Measurements from ENCODE around the gene MYT1. TPM values are rescaled to one million over a fixed set of nuclear protein-coding genes. Genes with fewer than 3 reads are reported as not detected.
A peak's percentile ranks its signal among the peaks of the same experiment; 100 is the strongest.

Gene MYT1
- polyA plus RNA-seq, 1 donor = 2.6 TPM

DNA sequence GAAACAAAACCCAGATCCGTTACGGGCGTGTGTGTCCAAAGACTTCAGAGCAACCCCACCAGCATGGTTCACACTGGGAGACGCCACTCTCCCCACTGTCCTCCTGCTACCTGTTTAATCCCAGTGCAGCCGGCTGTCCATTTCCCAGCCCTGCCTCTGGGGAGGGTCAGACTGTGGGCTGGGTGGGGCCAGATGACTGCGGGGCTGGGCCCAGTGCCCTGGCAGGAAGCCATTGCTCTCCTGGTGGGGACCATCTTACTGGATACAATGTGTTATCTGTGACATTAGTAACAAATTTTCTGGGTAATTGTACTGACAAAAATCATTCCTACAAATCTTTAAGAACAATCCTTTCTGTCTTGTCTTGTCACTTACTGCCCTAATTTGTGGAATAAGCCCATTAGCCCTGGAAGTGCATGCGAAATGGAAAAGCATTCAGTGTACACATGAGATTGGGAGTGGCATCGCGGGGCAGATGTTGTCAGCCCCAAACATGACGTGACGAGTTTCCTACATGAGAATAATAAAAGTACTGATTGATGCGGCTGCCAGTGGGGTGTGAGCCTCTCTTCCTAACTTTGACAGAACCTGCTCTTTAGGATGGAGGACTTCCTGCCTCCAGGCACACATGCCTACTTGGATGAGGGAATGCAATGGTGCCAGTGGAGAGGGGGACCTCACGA is 53.4 kb downstream of the MYT1 start:
- peaks cover 35% of the 10 kb centered on the region for H3K4me1 ChIP-seq (ENCODE audit: control insufficient read depth, insufficient read depth, low read length)

GRCh38 chr20:64219202-64219601 is 55.0 kb downstream of the MYT1 start:
- H3K9me3 ChIP-seq (ENCODE audit: control insufficient read depth, low read depth, low read length) = peaks cover 4% of the 10 kb centered on the region
- WGBS (ENCODE audit: insufficient coverage, low lambda C conversion rate) = no CpG with 5 or more reads among the region's 12 CpGs
- H3K36me3 ChIP-seq (ENCODE audit: control insufficient read depth, insufficient read depth, low read length) = no peaks in the 10 kb centered on the region
- H3K27me3 ChIP-seq (ENCODE audit: control insufficient read depth, insufficient read depth, low read length) = no peaks in the 10 kb centered on the region
- no peak overlapping the region for H3K27ac ChIP-seq (ENCODE audit: low read length)
- peaks cover 50% of the 10 kb centered on the region for H3K4me1 ChIP-seq (ENCODE audit: control insufficient read depth, insufficient read depth, low read length)
- no peak overlapping the region for H3K4me3 ChIP-seq (ENCODE audit: low read length)
- no peak for DNase-seq

More for the DNA sequence above, 53.4 kb downstream of the MYT1 start:
- Histone ChIP-seq H3K27ac (ENCODE audit: low read length) (no peak overlapping the region), H3K4me3 (ENCODE audit: low read length) (no peak overlapping the region), H3K36me3 (ENCODE audit: control insufficient read depth, insufficient read depth, low read length) (no peaks in the 10 kb centered on the region), H3K9me3 (ENCODE audit: control insufficient read depth, low read depth, low read length) (peaks cover 4% of the 10 kb centered on the region), H3K27me3 (ENCODE audit: control insufficient read depth, insufficient read depth, low read length) (no peaks in the 10 kb centered on the region)
- DNase-seq = no peak
- 80% methylated on average over 2 of the region's 13 CpGs for WGBS (ENCODE audit: insufficient coverage, low lambda C conversion rate)

DNA sequence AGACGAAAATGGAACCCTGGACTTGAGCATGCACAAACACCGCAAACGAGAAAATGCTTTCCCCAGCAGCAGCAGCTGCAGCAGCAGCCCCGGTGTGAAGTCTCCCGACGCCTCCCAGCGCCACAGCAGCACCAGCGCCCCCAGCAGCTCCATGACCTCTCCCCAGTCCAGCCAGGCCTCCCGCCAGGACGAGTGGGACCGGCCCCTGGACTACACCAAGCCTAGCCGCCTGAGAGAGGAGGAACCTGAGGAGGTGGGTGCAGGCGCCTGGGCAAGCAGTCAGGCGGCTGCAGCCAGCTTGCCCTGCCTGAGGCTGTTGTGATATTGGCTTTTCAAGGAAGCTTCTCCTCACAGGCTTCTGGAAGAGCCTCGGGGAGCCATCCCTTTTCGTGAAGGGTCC is 55.5 kb downstream of the MYT1 start:
- Histone ChIP-seq H3K36me3 (ENCODE audit: control insufficient read depth, insufficient read depth, low read length) (no peaks in the 10 kb centered on the region), H3K4me1 (ENCODE audit: control insufficient read depth, insufficient read depth, low read length) (peaks cover 55% of the 10 kb centered on the region), H3K9me3 (ENCODE audit: control insufficient read depth, low read depth, low read length) (peaks cover 4% of the 10 kb centered on the region), H3K4me3 (ENCODE audit: low read length) (no peak overlapping the region), H3K27ac (ENCODE audit: low read length) (no peak overlapping the region), H3K27me3 (ENCODE audit: control insufficient read depth, insufficient read depth, low read length) (no peaks in the 10 kb centered on the region)
- no CpG with 5 or more reads among the region's 16 CpGs for WGBS (ENCODE audit: insufficient coverage, low lambda C conversion rate)
- DNase-seq = no peak

- DNase-seq = peak; percentile 65 to 79
- no peaks in the 10 kb centered on the region for H3K36me3 ChIP-seq (ENCODE audit: control insufficient read depth, insufficient read depth, low read length)
- H3K4me1 ChIP-seq (ENCODE audit: control insufficient read depth, insufficient read depth, low read length) = peaks cover 60% of the 10 kb centered on the region
- no CpG with 5 or more reads among the region's 8 CpGs for WGBS (ENCODE audit: insufficient coverage, low lambda C conversion rate)
- no peaks in the 10 kb centered on the region for H3K27me3 ChIP-seq (ENCODE audit: control insufficient read depth, insufficient read depth, low read length)
- H3K4me3 ChIP-seq (ENCODE audit: low read length) = no peak overlapping the region
- H3K27ac ChIP-seq (ENCODE audit: low read length) = peak overlapping the region; percentile 53
- peaks cover 4% of the 10 kb centered on the region for H3K9me3 ChIP-seq (ENCODE audit: control insufficient read depth, low read depth, low read length)
These were observed 56.2 kb downstream of the MYT1 start for GRCh38 chr20:64220420-64220819.

DNA sequence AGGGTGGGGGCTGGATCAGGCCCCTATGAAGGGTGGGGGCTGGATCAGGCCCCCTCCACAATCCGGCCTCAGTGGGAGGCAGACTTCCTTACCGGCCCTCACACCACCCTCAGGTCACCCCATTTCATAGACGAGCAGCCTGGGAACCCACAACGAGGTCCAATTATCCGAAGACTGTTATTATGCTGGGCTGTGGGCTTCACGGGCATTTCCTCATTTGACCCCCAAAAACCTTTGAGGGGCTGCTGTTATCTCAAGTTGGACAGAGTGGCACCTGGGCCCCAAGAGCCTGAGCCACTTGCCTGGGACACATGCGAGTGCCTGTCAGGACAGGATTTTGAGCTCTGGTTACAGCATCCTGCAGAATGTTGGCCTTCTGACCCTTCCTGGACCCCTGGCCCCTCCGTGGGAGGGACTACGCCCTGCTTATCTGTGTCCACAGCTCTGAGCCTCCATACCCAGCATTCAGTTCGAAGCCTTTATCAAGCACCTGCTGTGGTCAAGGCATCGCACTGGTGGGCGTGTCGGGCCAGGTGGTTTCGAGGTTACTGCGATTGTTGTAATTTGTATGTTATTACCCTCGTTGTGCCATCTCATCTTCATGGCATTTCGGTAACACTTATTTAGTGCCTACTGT is 56.8 kb downstream of the MYT1 start:
- no CpG with 5 or more reads among the region's 17 CpGs for WGBS (ENCODE audit: insufficient coverage, low lambda C conversion rate)
- peak overlapping the region; percentile 53 for H3K27ac ChIP-seq (ENCODE audit: low read length)

DNA sequence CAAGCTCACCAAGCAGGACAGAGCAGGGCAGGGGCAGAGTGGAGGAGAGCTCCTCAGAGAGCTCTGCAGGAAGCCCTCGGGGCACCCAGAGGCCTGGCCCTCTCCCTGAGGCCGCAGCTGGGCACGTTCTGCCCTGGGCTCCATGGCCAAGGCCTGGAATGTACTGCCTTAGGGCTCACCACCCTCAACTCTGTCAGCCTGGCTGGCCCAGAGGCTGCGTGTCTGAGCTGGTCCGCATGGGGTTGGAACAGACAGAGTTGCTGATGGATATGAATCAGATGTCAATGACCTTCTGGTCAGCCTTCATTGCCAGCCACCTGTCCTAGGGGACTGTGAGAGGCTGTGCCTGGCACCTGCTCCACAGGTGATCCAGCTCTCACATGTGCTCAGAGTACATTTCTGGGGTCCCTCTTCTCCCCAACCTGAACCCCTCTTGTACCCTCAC is 58.1 kb downstream of the MYT1 start:
- Histone ChIP-seq H3K4me3 (ENCODE audit: low read length) (no peak overlapping the region), H3K9me3 (ENCODE audit: control insufficient read depth, low read depth, low read length) (peaks cover 4% of the 10 kb centered on the region), H3K4me1 (ENCODE audit: control insufficient read depth, insufficient read depth, low read length) (peaks cover 71% of the 10 kb centered on the region), H3K27me3 (ENCODE audit: control insufficient read depth, insufficient read depth, low read length) (no peaks in the 10 kb centered on the region), H3K36me3 (ENCODE audit: control insufficient read depth, insufficient read depth, low read length) (no peaks in the 10 kb centered on the region), H3K27ac (ENCODE audit: low read length) (peak overlapping the region; percentile 53)
- peak; percentile 60 to 75 for DNase-seq
- WGBS (ENCODE audit: insufficient coverage, low lambda C conversion rate) = no CpG with 5 or more reads among the region's 5 CpGs

More for the DNA sequence above, 56.8 kb downstream of the MYT1 start:
- peaks cover 63% of the 10 kb centered on the region for H3K4me1 ChIP-seq (ENCODE audit: control insufficient read depth, insufficient read depth, low read length)
- peaks cover 4% of the 10 kb centered on the region for H3K9me3 ChIP-seq (ENCODE audit: control insufficient read depth, low read depth, low read length)
- no peaks in the 10 kb centered on the region for H3K27me3 ChIP-seq (ENCODE audit: control insufficient read depth, insufficient read depth, low read length)
- H3K4me3 ChIP-seq (ENCODE audit: low read length) = no peak overlapping the region
- no peaks in the 10 kb centered on the region for H3K36me3 ChIP-seq (ENCODE audit: control insufficient read depth, insufficient read depth, low read length)
- peak; percentile 88 to 93 for DNase-seq

GRCh38 chr20:64222851-64223525 is 58.7 kb downstream of the MYT1 start:
- H3K36me3 ChIP-seq (ENCODE audit: control insufficient read depth, insufficient read depth, low read length) = no peaks in the 10 kb centered on the region
- no peaks in the 10 kb centered on the region for H3K27me3 ChIP-seq (ENCODE audit: control insufficient read depth, insufficient read depth, low read length)
- H3K4me1 ChIP-seq (ENCODE audit: control insufficient read depth, insufficient read depth, low read length) = peaks cover 74% of the 10 kb centered on the region
- peak overlapping the region; percentile 87 for H3K27ac ChIP-seq (ENCODE audit: low read length)
- no peak for DNase-seq
- WGBS (ENCODE audit: insufficient coverage, low lambda C conversion rate) = 100% methylated on average over 1 of the region's 20 CpGs
- H3K4me3 ChIP-seq (ENCODE audit: low read length) = no peak overlapping the region
- peaks cover 4% of the 10 kb centered on the region for H3K9me3 ChIP-seq (ENCODE audit: control insufficient read depth, low read depth, low read length)

DNA sequence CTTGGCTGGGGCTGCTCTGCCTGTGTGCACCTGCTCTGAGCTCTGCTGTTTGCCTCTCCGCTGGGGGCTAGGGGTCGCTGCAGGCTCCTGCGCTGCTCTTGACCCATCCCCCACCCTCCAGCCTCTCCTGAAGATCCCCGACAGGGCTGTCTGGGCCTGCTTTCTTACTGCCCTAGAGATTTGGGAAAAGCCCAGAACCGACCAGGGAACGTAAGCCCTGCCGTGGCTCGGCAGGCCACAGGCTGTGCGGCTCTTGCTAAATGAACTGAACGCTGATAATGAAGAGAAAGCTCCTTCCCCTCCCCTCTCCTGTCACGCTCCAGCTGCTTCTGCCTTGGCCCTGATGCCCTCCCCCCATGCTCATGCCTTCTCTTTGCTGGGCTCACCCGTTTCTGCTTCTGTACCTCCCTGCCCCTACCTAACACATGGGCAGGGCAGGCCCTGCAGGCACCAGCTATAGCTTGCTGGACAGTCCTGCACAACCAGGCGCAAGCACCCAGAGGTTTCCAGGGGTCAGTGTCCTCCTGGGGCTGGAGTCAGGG is 59.3 kb downstream of the MYT1 start:
- H3K4me3 ChIP-seq (ENCODE audit: low read length) = no peak overlapping the region
- peak; percentile 39 to 69 for DNase-seq
- peaks cover 80% of the 10 kb centered on the region for H3K4me1 ChIP-seq (ENCODE audit: control insufficient read depth, insufficient read depth, low read length)
- H3K9me3 ChIP-seq (ENCODE audit: control insufficient read depth, low read depth, low read length) = peaks cover 4% of the 10 kb centered on the region
- WGBS (ENCODE audit: insufficient coverage, low lambda C conversion rate) = no CpG with 5 or more reads among the region's 13 CpGs
- no peaks in the 10 kb centered on the region for H3K36me3 ChIP-seq (ENCODE audit: control insufficient read depth, insufficient read depth, low read length)
- no peaks in the 10 kb centered on the region for H3K27me3 ChIP-seq (ENCODE audit: control insufficient read depth, insufficient read depth, low read length)
- peak overlapping the region; percentile 87 for H3K27ac ChIP-seq (ENCODE audit: low read length)

DNA sequence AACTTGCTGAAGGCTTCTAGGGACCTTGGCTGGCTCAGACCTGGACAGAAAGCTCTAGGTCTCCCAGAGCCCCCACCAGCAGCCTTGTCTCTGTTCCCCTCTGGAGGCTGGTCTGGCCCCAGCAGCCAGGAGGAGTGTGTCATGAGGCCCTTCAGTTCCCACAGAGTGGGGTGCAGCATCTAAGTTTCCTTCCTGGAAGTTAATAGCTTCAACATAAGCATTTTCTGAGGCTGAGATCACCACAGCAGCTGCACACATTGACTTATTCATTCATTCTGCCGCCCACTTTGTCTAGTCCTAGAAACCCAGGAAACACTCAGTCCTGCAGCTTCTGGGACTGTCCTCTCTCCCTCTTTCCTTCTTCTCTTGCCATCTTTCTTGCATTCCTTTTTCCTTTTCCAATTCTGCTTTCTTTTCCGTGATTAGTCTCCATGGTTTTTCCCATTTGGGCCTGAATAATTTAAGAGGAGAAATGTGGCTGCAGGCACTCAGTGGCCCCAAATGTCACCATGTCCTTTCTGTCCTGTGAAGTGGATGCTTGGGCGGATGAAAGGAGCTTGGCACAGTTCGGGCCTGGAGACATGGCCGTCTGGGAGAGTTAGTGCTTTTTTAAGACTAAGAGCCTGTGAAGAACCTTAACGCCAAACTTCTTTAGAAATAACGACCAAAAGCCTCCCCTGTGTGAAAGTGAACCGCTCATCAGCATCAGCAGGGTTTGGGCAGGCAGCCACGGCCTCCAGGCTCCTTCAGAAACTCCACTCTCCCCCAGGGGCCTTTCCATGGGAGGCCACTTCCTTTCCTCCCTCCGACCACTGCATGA is 60.3 kb downstream of the MYT1 start:
- Histone ChIP-seq H3K27ac (ENCODE audit: low read length) (peak overlapping the region; percentile 87), H3K4me1 (ENCODE audit: control insufficient read depth, insufficient read depth, low read length) (peaks cover 86% of the 10 kb centered on the region), H3K4me3 (ENCODE audit: low read length) (no peak overlapping the region), H3K36me3 (ENCODE audit: control insufficient read depth, insufficient read depth, low read length) (no peaks in the 10 kb centered on the region), H3K27me3 (ENCODE audit: control insufficient read depth, insufficient read depth, low read length) (no peaks in the 10 kb centered on the region), H3K9me3 (ENCODE audit: control insufficient read depth, low read depth, low read length) (peaks cover 3% of the 10 kb centered on the region)
- DNase-seq = peak; percentile 81 to 86
- WGBS (ENCODE audit: insufficient coverage, low lambda C conversion rate) = no CpG with 5 or more reads among the region's 10 CpGs

GRCh38 chr20:64225171-64225595 is 60.9 kb downstream of the MYT1 start:
- H3K36me3 ChIP-seq (ENCODE audit: control insufficient read depth, insufficient read depth, low read length) = no peaks in the 10 kb centered on the region
- no peaks in the 10 kb centered on the region for H3K9me3 ChIP-seq (ENCODE audit: control insufficient read depth, low read depth, low read length)
- DNase-seq = no peak
- H3K4me3 ChIP-seq (ENCODE audit: low read length) = no peak overlapping the region
- no peaks in the 10 kb centered on the region for H3K27me3 ChIP-seq (ENCODE audit: control insufficient read depth, insufficient read depth, low read length)
- 100% methylated on average over 1 of the region's 14 CpGs for WGBS (ENCODE audit: insufficient coverage, low lambda C conversion rate)
- H3K27ac ChIP-seq (ENCODE audit: low read length) = peak overlapping the region; percentile 87
- H3K4me1 ChIP-seq (ENCODE audit: control insufficient read depth, insufficient read depth, low read length) = peaks cover 84% of the 10 kb centered on the region

Data from large intestine (tissue), 3 donors.